PC-9 (cell line): Measurements from ENCODE around the gene IL12RB1.

Experiments used
- EZH2 ChIP-seq: fragments of 200-600 bp; sonication (generic); IDR thresholded peaks from 2 replicates; pipeline ENCODE4 v1.8.0; 2017; ENCODE audit warnings: antibody characterized with exemption, low read depth
- TF ChIP-seq, protein P1 (sequence below): fragments of 200-600 bp; sonication (generic); conservative IDR thresholded peaks from 2 replicates; pipeline ENCODE4 v1.6.1; 2017; ENCODE audit warnings: mixed run types, antibody characterized with exemption, mild to moderate bottlenecking, moderate library complexity

DNA sequence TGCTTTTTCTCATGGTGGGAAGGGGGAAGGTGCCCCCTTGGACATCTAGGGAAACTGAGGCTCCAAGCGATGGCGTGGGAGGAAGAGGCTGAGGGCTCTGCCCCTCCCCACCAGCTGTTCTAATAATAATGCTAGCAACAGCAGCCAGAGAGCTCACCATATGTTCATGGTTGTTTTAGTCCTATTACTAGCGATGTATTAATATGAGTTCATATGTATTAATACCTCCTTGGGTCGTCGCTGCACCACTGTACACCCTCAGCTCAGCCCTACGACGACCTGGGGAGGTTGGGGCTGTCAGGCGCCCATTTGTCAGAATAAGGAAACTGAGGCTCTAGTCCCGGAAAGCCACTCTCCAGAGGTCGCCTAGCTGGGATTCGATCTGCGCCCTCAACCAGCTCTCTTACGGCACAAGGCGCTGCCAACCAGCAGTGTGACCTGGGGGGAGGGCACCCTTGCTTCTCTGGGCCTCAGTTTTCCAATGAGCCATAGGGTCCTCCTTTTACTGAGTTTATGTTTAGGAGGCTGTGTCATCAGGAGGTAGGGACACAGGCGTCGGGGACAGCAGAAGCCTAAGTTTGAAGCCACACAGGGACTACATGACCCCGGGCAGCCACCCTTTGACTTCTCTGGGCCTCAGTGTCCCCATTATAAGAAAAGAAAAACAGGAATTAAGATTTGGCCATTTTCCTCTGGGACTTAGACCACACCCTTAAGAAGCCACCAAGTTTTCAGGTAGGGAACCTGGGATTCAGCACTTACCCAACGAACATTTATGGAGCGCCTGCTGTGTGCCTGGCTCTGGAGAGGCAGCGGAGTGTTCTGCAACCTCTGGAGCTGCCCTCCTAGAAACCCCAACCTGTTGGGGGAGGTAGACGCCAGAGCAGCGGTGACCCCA is 11.5 kb upstream of the IL12RB1 start:
- TF ChIP-seq, protein P1, sequence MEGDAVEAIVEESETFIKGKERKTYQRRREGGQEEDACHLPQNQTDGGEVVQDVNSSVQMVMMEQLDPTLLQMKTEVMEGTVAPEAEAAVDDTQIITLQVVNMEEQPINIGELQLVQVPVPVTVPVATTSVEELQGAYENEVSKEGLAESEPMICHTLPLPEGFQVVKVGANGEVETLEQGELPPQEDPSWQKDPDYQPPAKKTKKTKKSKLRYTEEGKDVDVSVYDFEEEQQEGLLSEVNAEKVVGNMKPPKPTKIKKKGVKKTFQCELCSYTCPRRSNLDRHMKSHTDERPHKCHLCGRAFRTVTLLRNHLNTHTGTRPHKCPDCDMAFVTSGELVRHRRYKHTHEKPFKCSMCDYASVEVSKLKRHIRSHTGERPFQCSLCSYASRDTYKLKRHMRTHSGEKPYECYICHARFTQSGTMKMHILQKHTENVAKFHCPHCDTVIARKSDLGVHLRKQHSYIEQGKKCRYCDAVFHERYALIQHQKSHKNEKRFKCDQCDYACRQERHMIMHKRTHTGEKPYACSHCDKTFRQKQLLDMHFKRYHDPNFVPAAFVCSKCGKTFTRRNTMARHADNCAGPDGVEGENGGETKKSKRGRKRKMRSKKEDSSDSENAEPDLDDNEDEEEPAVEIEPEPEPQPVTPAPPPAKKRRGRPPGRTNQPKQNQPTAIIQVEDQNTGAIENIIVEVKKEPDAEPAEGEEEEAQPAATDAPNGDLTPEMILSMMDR = no peak
- no peak for TF ChIP-seq EZH2
